ENCODE results near the gene HYLS1. TPM values are rescaled to one million over a fixed set of nuclear protein-coding genes. Genes with fewer than 3 reads are reported as not detected.

HYLS1 gene
- total RNA-seq, 2 experiments from 2014 or later: 10.2 to 11.7 TPM

DNA sequence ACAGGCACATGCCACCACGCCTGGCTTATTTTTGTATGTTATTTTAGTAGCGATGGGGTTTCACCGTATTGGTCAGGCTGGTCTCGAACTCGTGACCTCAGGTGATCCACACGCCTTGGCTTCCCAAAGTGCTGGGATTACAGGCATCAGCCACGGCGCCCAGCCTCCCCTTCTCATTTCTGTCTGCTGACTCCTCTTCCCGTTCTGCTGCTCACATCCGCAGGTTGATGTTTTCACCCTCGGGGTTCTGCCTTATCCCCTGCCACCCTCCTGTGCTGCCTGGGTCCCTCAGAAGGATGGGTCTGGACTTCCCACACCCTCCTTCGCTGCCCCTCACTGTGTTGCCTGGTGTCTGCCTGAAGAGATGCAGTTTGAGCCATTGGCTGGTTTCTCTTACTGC lies 39.2 kb downstream of the HYLS1 start:
- H3K4me1 Mint-ChIP-seq (ENCODE audit: low read depth): no peaks in the 10 kb centered on the region
- CTCF ChIA-PET: interaction anchor here (1.3 kb wide), 1 partner anchor 9 kb away, joined by 5 read pairs; no protein-coding TSS in a partner anchor
- H3K9me3 Mint-ChIP-seq: no peaks in the 10 kb centered on the region
- DNase-seq: no peak
- no peak overlapping the region for H3K4me3 Mint-ChIP-seq
- H3K27me3 Mint-ChIP-seq (ENCODE audit: low read depth): peaks cover 2% of the 10 kb centered on the region
- intact Hi-C loops (cut with micrococcal nuclease): no loop called here
- H3K36me3 Mint-ChIP-seq (ENCODE audit: low read depth): no peaks in the 10 kb centered on the region
- H3K27ac Mint-ChIP-seq: no peak overlapping the region

DNA sequence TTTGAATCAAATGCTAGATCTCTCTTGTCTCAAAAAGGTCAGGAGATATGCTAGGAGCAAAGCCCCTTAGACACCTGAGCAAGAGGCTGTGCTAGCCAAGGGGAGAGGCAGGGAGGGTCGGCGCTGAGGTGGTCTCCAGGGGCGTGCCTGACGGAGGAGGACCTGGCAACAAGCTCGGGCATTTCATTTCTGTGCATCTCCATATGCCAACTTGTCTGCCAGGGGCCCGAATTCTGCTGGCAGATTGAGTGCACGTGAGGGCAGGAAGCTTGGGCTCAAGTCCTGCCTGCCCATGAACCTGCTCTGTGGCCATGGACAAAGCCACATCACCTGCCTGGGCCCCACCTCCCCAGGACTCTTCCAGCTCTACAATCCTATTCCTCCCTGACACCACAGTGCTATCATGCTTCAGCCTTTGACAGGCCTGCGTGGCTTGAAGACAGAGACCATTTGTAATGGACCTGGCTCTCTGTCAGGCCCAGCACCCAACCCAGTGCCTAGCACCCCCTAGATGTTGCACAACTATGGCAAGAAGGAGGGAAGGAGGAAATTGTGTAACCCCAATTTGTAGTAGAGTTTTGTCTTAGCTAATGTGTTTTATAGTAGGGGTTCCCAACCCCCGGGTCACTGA lies 42.1 kb downstream of the HYLS1 start:
- H3K27ac Mint-ChIP-seq: no peak overlapping the region
- no peak for DNase-seq
- H3K9me3 Mint-ChIP-seq: no peaks in the 10 kb centered on the region
- H3K4me1 Mint-ChIP-seq (ENCODE audit: low read depth): no peaks in the 10 kb centered on the region
- no peak overlapping the region for H3K4me3 Mint-ChIP-seq
- H3K27me3 Mint-ChIP-seq (ENCODE audit: low read depth): peaks cover 2% of the 10 kb centered on the region
- CTCF ChIA-PET: no interaction called here
- no peaks in the 10 kb centered on the region for H3K36me3 Mint-ChIP-seq (ENCODE audit: low read depth)
- intact Hi-C loops (cut with micrococcal nuclease): no loop called here

DNA sequence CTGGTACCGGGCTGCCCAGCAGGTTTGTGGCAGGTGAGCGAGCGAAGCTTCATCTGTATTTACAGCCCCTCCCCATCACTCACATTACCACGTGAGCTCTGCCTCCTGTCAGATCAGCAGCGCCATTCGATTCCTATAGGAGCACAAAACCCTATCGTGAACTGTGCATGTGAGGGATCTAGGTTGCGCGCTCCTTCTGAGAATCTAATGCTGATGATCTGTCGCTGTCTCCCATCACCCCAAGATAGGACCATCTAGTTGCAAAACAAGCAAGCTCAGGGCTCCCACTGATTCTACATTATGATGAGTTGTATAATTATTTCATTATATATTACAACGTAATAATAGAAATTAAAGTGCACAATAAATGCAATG lies 42.6 kb downstream of the HYLS1 start:
- H3K4me1 Mint-ChIP-seq (ENCODE audit: low read depth): no peaks in the 10 kb centered on the region
- no peaks in the 10 kb centered on the region for H3K36me3 Mint-ChIP-seq (ENCODE audit: low read depth)
- H3K9me3 Mint-ChIP-seq: no peaks in the 10 kb centered on the region
- no peak overlapping the region for H3K4me3 Mint-ChIP-seq
- CTCF ChIA-PET: interaction anchor here (0.6 to 1.1 kb wide), 2 partner anchors 20 to 264 kb away, joined by 3 to 4 read pairs; no protein-coding TSS in a partner anchor
- DNase-seq: no peak
- H3K27me3 Mint-ChIP-seq (ENCODE audit: low read depth): peaks cover 2% of the 10 kb centered on the region
- intact Hi-C loops (cut with micrococcal nuclease): no loop called here
- no peak overlapping the region for H3K27ac Mint-ChIP-seq

DNA sequence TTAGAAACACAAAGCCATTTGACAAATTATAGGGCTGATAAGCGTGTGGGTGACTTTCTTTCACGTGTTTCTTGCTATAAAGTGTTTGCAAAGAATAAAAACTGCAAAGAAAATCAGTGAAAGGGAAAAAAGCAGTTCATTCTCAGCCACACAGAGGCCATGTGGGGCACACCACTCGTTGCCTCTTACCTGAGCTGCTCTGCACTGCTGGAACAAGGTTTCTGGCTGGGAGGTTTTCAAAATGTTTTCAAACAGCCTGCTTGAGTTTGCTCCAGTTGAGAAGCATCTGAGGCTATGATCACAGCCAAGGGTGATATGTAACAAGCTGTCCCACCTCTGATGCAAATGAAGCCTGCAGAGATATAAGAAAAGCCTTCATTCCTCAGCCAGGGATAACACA lies 43.6 kb downstream of the HYLS1 start:
- H3K9me3 Mint-ChIP-seq: no peaks in the 10 kb centered on the region
- no peak for DNase-seq
- H3K4me3 Mint-ChIP-seq: no peak overlapping the region
- no peaks in the 10 kb centered on the region for H3K36me3 Mint-ChIP-seq (ENCODE audit: low read depth)
- no peaks in the 10 kb centered on the region for H3K4me1 Mint-ChIP-seq (ENCODE audit: low read depth)
- CTCF ChIA-PET: interaction anchor here (0.6 to 2.6 kb wide), 3 partner anchors 11 to 263 kb away, joined by 3 to 11 read pairs (median 3); no protein-coding TSS in a partner anchor
- H3K27me3 Mint-ChIP-seq (ENCODE audit: low read depth): peaks cover 2% of the 10 kb centered on the region
- H3K27ac Mint-ChIP-seq: no peak overlapping the region
- intact Hi-C loops (cut with micrococcal nuclease): no loop called here

DNA sequence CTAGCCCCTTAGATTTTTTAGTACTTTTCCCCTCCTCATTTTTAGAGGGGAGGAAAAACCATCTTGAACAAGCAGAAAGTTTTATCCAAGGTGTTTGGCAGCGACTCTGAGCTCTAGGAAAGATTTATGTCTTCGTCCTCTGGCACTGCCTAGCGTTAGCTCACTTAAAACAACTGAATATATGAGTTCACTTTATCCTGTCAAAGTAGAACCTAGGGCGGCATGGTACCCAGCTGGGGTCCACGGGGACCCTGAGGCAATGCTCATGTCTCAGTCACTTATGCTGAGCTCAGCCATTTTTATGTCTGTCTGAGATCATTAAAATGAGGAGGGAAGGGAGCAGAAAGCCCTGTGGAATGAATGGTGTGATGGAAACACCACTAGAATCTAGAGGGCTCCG lies 44.2 kb downstream of the HYLS1 start:
- Mint-ChIP-seq H3K27ac (no peak overlapping the region), H3K4me3 (no peak overlapping the region), H3K36me3 (ENCODE audit: low read depth) (no peaks in the 10 kb centered on the region), H3K9me3 (no peaks in the 10 kb centered on the region), H3K27me3 (ENCODE audit: low read depth) (peaks cover 2% of the 10 kb centered on the region), H3K4me1 (ENCODE audit: low read depth) (no peaks in the 10 kb centered on the region)
- intact Hi-C loops (cut with micrococcal nuclease): no loop called here
- CTCF ChIA-PET: interaction anchor here (0.6 to 2.6 kb wide), 2 partner anchors 10 to 178 kb away, joined by 3 to 11 read pairs; no protein-coding TSS in a partner anchor
- DNase-seq: no peak

DNA sequence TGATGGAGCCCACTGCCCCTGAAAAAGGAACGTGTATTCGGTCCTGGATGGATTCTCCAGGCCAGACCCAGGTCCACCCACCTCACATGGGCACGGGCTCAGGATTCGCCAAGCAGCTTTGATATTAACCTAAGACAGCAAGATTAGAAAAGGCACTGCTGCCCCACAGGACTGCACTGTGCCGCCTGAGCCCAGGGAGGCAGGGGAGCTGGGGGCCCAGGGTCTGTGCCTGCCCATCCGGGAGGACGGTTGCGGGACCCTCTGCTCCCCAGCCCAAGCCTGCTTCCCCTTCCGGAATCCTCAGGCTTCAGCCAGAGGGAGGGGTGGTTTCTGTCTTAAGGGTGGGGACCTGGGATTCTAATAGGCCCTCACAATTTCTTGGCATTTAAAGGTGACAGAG lies 44.8 kb downstream of the HYLS1 start:
- Mint-ChIP-seq H3K36me3 (ENCODE audit: low read depth) (no peaks in the 10 kb centered on the region), H3K4me3 (no peak overlapping the region), H3K9me3 (no peaks in the 10 kb centered on the region), H3K4me1 (ENCODE audit: low read depth) (no peaks in the 10 kb centered on the region), H3K27me3 (ENCODE audit: low read depth) (no peaks in the 10 kb centered on the region), H3K27ac (no peak overlapping the region)
- intact Hi-C loops (cut with micrococcal nuclease): no loop called here
- CTCF ChIA-PET: interaction anchor here (2.6 kb wide), 1 partner anchor 10 kb away, joined by 11 read pairs; no protein-coding TSS in a partner anchor
- DNase-seq: no peak

DNA sequence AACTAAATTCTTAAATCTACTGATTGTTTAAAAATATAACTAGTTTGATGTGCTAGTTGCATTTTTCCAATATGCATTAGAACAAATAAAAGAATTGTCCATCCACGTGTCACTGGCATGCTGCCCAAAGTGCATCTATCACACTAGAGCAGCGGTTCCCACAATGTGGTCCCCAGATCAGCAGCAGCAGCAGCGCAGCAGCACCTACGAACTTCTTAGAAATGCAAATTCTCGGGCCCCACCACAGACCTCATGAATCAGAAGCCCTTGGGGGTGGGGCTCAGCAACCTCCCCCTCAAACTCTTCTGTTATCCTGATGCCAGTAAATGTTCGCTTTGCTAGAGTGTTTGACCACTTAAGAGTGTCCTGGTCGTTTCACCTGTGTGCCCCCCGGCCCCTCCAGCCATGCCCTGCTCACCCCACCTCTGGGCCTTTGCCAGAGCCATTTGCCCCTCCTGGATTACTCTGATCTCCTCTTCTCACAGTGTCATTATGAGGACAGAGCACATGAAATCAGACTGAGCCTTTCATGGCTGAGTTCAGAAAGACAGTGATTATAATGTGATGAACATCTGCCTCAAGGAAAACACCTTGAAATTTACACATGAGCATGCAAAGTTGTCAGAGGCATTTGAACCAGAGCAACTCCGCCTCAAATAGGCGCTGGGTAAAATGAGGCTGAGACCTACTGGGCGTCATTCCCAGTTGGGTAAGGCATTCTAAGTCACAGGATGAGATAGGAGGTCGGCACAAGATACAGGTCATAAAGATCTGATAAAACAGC lies 45.8 kb downstream of the HYLS1 start:
- CTCF ChIA-PET: interaction anchor here (2.6 kb wide), 1 partner anchor 9 kb away, joined by 11 read pairs; no protein-coding TSS in a partner anchor

DNA sequence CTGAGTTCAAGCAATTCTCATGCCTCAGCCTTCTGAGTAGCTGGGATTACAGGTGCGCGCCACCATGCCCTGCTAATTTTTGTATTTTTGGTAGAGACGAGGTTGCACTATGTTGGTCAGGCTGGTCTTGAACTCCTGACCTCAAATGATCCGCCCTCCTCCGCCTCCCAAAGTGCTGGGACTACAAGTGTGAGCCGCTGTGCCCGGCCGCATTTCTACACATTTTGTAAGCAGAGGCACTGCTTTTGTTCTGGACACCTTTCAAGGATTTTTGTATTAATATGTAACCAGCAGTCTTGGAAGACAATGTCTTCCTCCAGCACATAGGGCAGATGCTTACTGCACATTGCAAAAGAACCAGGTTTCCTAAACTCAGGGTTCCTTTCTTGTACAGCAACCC lies 47.0 kb downstream of the HYLS1 start:
- intact Hi-C loops (cut with micrococcal nuclease): no loop called here
- Mint-ChIP-seq H3K4me3 (no peak overlapping the region), H3K36me3 (ENCODE audit: low read depth) (no peaks in the 10 kb centered on the region), H3K27me3 (ENCODE audit: low read depth) (no peaks in the 10 kb centered on the region), H3K9me3 (no peaks in the 10 kb centered on the region), H3K27ac (no peak overlapping the region), H3K4me1 (ENCODE audit: low read depth) (peaks cover 8% of the 10 kb centered on the region)
- CTCF ChIA-PET: interaction anchor here (0.6 kb wide), 1 partner anchor 11 kb away, joined by 4 read pairs; no protein-coding TSS in a partner anchor
- DNase-seq: no peak

More for the DNA sequence above, 45.8 kb downstream of the HYLS1 start:
- H3K9me3 Mint-ChIP-seq: no peaks in the 10 kb centered on the region
- no peaks in the 10 kb centered on the region for H3K36me3 Mint-ChIP-seq (ENCODE audit: low read depth)
- DNase-seq: no peak
- H3K27me3 Mint-ChIP-seq (ENCODE audit: low read depth): no peaks in the 10 kb centered on the region
- H3K4me3 Mint-ChIP-seq: no peak overlapping the region
- intact Hi-C loops (cut with micrococcal nuclease): no loop called here
- peaks cover under 1% of the 10 kb centered on the region for H3K4me1 Mint-ChIP-seq (ENCODE audit: low read depth)
- H3K27ac Mint-ChIP-seq: no peak overlapping the region

DNA sequence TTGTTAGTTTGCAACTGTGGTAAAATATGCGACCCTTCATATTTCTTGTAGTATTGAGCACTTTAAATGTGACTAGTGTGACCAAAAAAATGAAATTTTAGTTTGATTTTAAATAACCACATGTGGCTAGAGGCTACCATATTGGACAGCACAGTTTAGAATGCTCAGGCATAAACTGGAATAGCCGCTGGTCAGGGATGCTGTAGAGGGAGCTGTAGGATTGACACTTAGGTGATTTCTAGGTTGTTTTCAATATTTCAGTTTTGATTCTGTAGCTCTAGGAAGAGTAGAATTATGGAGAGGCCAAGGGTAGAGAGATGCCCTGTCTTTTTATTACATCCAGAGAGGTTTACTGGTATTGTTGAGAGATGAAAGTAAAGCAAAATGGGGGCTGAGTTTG lies 47.6 kb downstream of the HYLS1 start:
- Mint-ChIP-seq H3K27ac (no peak overlapping the region), H3K4me1 (ENCODE audit: low read depth) (peaks cover 8% of the 10 kb centered on the region), H3K36me3 (ENCODE audit: low read depth) (no peaks in the 10 kb centered on the region), H3K9me3 (no peaks in the 10 kb centered on the region), H3K27me3 (ENCODE audit: low read depth) (no peaks in the 10 kb centered on the region), H3K4me3 (no peak overlapping the region)
- DNase-seq: no peak
- intact Hi-C loops (cut with micrococcal nuclease): no loop called here
- CTCF ChIA-PET: no interaction called here

DNA sequence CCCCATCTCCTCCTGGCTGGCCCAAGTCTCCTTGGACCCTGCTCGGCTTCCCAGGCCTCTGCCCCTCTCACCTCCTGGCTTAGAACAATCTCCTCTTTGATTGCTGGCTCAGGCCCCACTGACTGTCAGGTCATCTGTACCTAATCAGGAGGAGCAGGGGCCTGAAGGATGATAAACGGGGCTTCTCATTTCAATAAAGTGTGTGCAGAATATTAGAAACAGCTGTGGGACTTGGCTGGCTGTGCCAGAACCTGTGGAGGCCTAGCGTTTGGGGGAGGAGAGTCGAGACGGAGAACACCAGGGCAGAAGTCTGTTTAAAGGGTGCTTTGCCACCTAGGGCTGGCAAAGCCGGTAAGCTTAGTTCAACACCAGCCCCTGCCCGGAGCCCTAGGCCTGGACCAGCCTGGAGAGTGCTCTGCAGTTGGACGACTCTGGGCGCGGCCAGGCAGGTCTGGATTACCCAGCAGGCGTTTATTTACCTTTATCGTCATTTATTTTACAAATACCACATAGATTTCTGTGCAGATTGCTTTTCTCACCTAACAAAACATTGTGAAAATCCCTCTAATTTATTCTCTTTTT lies 48.2 kb downstream of the HYLS1 start:
- CTCF ChIA-PET: interaction anchor here (0.6 kb wide), 2 partner anchors 14 to 1059 kb away, joined by 3 read pairs; no protein-coding TSS in a partner anchor
- no peak overlapping the region for H3K4me3 Mint-ChIP-seq
- no peak for DNase-seq
- no peaks in the 10 kb centered on the region for H3K36me3 Mint-ChIP-seq (ENCODE audit: low read depth)
- H3K27me3 Mint-ChIP-seq (ENCODE audit: low read depth): no peaks in the 10 kb centered on the region
- H3K4me1 Mint-ChIP-seq (ENCODE audit: low read depth): peaks cover 8% of the 10 kb centered on the region
- no peak overlapping the region for H3K27ac Mint-ChIP-seq
- intact Hi-C loops (cut with micrococcal nuclease): no loop called here
- no peaks in the 10 kb centered on the region for H3K9me3 Mint-ChIP-seq

DNA sequence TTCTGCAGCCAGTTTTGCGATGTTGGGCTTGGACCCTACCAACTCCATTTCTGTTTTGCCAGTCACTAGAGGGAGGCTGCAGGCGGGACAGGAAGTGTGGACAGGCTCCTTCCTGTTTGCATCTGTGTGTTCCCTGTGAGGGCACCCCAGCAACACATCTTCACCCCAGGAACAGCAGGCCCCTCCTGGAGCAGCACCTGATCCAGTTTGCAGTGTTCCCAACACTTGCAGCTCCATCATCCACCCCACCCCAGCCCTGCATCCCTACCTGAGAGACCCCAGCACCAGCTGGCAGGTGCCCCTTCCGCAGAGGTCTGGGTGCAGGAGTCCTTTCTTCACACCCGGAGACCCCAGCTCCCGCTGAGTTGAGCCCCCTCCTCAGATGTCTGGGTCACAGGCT lies 51.0 kb downstream of the HYLS1 start:
- no peak for DNase-seq
- Mint-ChIP-seq H3K4me3 (no peak overlapping the region), H3K27me3 (ENCODE audit: low read depth) (no peaks in the 10 kb centered on the region), H3K27ac (no peak overlapping the region), H3K4me1 (ENCODE audit: low read depth) (peaks cover 15% of the 10 kb centered on the region), H3K36me3 (ENCODE audit: low read depth) (no peaks in the 10 kb centered on the region), H3K9me3 (no peaks in the 10 kb centered on the region)
- intact Hi-C loops (cut with micrococcal nuclease): no loop called here
- CTCF ChIA-PET: interaction anchor here (0.5 to 1.5 kb wide), 4 partner anchors 15 to 23 kb away, joined by 3 read pairs; no protein-coding TSS in a partner anchor

DNA sequence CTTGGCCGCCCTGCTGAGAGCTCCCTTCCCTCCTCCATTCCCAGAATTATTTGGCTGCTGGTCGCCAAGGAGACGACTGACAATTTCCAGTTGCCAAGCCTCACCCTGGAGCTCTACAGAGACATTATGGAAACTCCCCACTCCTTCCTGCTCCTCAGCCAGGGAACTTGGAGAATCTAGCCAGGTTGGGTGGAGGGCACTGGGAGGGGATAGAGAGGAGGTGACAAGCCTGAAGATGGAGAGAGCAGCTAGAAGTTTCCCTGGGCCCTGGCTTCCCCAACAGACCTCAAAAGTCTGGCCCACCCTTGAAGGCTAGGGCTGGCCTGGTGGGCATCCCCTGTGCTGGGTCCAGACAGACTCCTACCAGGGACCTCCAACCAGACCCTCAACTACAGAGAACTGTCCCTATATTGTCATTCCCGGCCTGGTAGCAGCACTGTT lies 51.6 kb downstream of the HYLS1 start:
- H3K4me3 Mint-ChIP-seq: no peak overlapping the region
- no peaks in the 10 kb centered on the region for H3K9me3 Mint-ChIP-seq
- no peak for DNase-seq
- peaks cover 15% of the 10 kb centered on the region for H3K4me1 Mint-ChIP-seq (ENCODE audit: low read depth)
- no peaks in the 10 kb centered on the region for H3K36me3 Mint-ChIP-seq (ENCODE audit: low read depth)
- intact Hi-C loops (cut with micrococcal nuclease): no loop called here
- H3K27me3 Mint-ChIP-seq (ENCODE audit: low read depth): no peaks in the 10 kb centered on the region
- no peak overlapping the region for H3K27ac Mint-ChIP-seq
- CTCF ChIA-PET: interaction anchor here (0.9 to 1.5 kb wide), 4 partner anchors 17 to 225 kb away, joined by 3 read pairs; no protein-coding TSS in a partner anchor
